G401 (cell line): ENCODE measurements around the gene INAFM2. TPM values are rescaled to one million over a fixed set of nuclear protein-coding genes. Genes with fewer than 3 reads are reported as not detected.

Source experiments
- DNase-seq: peaks from one replicate; pipeline ENCODE4 v3.0.0-alpha.2; 2015; ENCODE audit warnings: low spot score
- in situ Hi-C: cut with HindIII; loops from 2 replicates; pipeline ENCODE4 v1.10.0; 2016; ENCODE audit warnings: low sequenced_read_pairs, mixed read lengths
- total RNA-seq: library from RNA; depleted of rRNA; stranded (reverse); fragments of >200 nt; shearing (Covaris generic); gene quantifications from 2 replicates; pipeline ENCODE4 v1.2.3, GENCODE V29; 2014; rRNA removed

Gene INAFM2
- total RNA-seq, 1 experiment from 2014 or later = 203 TPM

DNA sequence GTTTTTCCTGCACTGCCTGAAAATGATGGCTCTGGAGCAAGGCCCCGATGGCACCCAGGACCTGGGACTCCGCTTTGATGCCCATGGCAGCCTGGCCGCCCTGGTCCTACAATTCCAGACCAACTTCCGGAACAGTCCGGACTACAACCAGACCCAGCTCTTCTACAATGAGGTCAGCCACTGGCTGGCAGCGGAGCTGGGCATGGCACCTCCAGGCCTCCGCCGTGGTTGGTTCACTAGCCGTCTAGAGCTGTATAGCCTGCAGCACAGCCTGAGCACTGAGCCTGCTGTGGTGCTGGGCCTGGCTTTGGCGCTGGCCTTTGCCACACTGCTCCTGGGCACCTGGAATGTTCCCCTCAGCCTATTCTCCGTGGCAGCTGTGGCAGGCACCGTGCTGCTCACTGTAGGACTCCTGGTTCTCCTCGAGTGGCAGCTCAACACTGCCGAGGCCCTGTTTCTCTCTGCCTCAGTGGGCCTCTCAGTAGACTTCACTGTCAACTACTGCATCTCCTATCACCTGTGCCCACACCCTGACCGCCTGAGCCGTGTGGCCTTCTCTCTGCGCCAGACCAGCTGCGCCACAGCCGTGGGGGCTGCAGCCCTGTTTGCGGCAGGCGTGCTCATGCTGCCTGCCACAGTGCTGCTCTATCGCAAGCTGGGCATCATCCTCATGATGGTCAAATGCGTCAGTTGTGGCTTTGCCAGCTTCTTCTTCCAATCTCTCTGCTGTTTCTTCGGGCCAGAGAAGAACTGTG is 45.4 kb downstream of the INAFM2 start:
- DNase-seq = no peak
- in situ Hi-C loops = no loop called here

DNA sequence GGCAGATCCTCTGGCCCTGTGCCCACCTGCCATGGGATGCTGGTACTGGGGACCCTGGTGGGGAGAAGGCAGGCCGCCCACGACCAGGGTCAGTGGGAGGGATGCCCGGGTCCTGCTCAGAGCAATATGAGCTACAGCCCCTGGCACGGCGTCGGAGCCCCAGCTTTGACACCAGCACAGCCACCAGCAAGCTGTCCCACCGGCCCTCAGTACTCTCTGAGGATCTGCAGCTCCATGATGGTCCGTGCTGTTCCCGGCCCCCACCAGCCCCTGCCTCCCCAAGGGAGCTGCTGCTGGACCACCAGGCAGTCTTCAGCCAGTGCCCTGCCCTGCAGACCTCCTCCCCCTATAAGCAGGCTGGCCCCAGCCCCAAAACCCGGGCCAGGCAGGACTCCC is 46.0 kb downstream of the INAFM2 start:
- no peak for DNase-seq
- in situ Hi-C loops = no loop called here

DNA sequence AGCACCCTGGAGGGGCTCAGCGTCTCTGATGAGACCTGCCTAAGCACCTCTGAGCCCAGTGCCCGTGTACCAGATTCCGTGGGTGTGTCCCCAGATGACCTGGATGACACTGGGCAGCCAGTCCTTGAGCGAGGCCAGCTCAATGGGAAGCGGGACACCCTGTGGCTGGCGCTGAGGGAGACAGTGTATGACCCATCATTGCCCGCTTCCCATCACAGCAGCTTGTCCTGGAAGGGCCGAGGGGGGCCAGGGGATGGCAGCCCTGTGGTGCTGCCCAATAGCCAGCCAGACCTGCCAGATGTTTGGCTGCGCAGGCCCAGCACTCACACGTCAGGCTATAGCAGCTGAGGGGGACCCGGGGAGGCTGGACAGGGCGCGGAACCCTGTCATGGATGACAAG is 46.5 kb downstream of the INAFM2 start:
- DNase-seq = no peak
- in situ Hi-C loops = no loop called here

DNA sequence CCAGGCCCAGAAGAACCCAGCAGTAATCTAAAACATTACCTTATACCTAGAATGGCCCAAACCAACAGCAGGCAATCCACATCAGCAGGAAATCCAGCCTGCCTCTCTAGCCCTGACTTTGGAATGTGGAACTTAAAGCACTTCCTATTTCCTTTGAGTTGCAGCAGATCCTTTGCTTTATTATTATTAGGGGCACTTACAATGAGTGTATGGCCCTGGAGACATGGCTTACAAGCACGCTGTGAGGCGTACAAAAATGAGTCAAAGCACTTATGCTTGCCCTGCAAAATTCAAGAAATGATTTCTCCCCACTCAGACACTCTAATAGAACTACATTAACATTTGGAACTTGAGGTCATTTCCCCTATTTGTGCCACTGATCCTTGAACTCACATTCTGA is 49.5 kb downstream of the INAFM2 start:
- no peak for DNase-seq
- in situ Hi-C loops = no loop called here

Other genes starting within 250 kb of the INAFM2 start
- 8.1 and 14.3 TPM in 2 replicates for gene BMF, start 214.8 kb upstream of the INAFM2 start, total RNA-seq
- 64.4 and 86.8 TPM in 2 replicates for gene BUB1B, start 162.6 kb upstream of the INAFM2 start, total RNA-seq
- 1.8 TPM in 1 of 2 replicates, not detected in the other for gene PAK6, start 84.6 kb upstream of the INAFM2 start, total RNA-seq
- gene ANKRD63, start 40.6 kb upstream of the INAFM2 start, total RNA-seq = 8.4 and 14.9 TPM in 2 replicates
- gene PLCB2, start 15.8 kb upstream of the INAFM2 start, total RNA-seq = 99.6 and 145 TPM in 2 replicates
- gene CCDC9B, start 17.2 kb downstream of the INAFM2 start, total RNA-seq = 4.7 and 5.9 TPM in 2 replicates
- gene PHGR1, start 27.3 kb downstream of the INAFM2 start, total RNA-seq = not detected in 2 replicates
- gene DISP2, start 34.5 kb downstream of the INAFM2 start, total RNA-seq = 1.0 and 3.1 TPM in 2 replicates
- gene KNSTRN, start 59.0 kb downstream of the INAFM2 start, total RNA-seq = 123 and 146 TPM in 2 replicates
- gene IVD, start 82.1 kb downstream of the INAFM2 start, total RNA-seq = 91.8 and 111 TPM in 2 replicates
- 33.8 and 37.2 TPM in 2 replicates for gene BAHD1, start 117.3 kb downstream of the INAFM2 start, total RNA-seq
- gene CHST14, start 147.3 kb downstream of the INAFM2 start, total RNA-seq = 5.8 and 6.5 TPM in 2 replicates
- gene CCDC32, start 241.3 kb downstream of the INAFM2 start, total RNA-seq = 41.9 and 66.4 TPM in 2 replicates
- gene RPUSD2, start 245.6 kb downstream of the INAFM2 start, total RNA-seq = 21.7 and 33.5 TPM in 2 replicates